Right cardiac atrium (tissue), 5 donors: Measurements from ENCODE around the gene FOXO4. TPM values are rescaled to one million over a fixed set of nuclear protein-coding genes. Genes with fewer than 3 reads are reported as not detected.

Source experiments
- ATAC-seq, 2 donors: fragments of 200-7000 bp; cut with Tn5 transposase; one replicate each; pipeline versions ENCODE4 v1.8.0 to v1.9.1; 2020; ENCODE audit warnings: moderate library complexity in 2 of 2, mild to moderate bottlenecking in 1 of 2
- DNase-seq, 3 donors: peaks; one replicate each; pipeline ENCODE4 v3.0.0-alpha.2; 2020
- H3K27ac ChIP-seq: one replicate; pipeline ENCODE4 v1.5.1; 2013; ENCODE audit warnings: mild to moderate bottlenecking, low read length, control low read depth, moderate library complexity
- H3K27me3 ChIP-seq: one replicate; pipeline ENCODE4 v1.6.1; 2013; ENCODE audit not compliant: control insufficient read depth, insufficient read depth
- H3K4me1 ChIP-seq: one replicate; pipeline ENCODE4 v1.6.1; 2013; ENCODE audit warnings: low read length; ENCODE audit not compliant: control insufficient read depth, insufficient read depth
- H3K4me3 ChIP-seq: one replicate; pipeline ENCODE4 v1.5.1; 2013; ENCODE audit warnings: low read length, control low read depth
- H3K9me3 ChIP-seq: one replicate; pipeline ENCODE4 v1.6.1; 2013; ENCODE audit warnings: low read length; ENCODE audit not compliant: control insufficient read depth
- WGBS: extraction: QIAGEN DNeasy Blood & Tissue Kit; methylation state at CpG from one replicate; pipeline ENCODE4 v1.1.7; 2013; 5-methylcytosine and 5-hydroxymethylcytosine counted together
- intact Hi-C, 4 donors: fragments of 100-400 bp; cut with DNase I; formaldehyde crosslinking; loops; one replicate each; pipeline versions ENCODE4 v1.11.0 to v1.14.0; 2022 to 2023
- polyA plus RNA-seq: library from polyadenylated mRNA; stranded (reverse); fragments of 200-250 nt; gene quantifications from one replicate; pipeline ENCODE4 v1.2.3, GENCODE V29; 2013
- total RNA-seq, 4 donors: library from RNA; stranded (reverse); fragmentation: NEBNext Ultra II Directional; extraction: Animal tissue kit (Norgen Biotek cat#: 25700); gene quantifications; one replicate each; pipeline ENCODE4 v1.2.1, GENCODE V29; 2021
- donor health status: healthy with polysubstance abuse.
- donor health status: DM: no; HTN: yes; CAD: no.
- donor health status: DM: no; HTN: no; CAD: no.
- donor health status: DM: no; HTN: yes; CAD: no; lungs with severe emphysema.
- donor health status: DM: yes; HTN: yes; CAD: no.

Gene FOXO4
- total and polyA plus RNA-seq, 5 donors, result 27.8 to 59.2 (median 35.5) TPM

DNA sequence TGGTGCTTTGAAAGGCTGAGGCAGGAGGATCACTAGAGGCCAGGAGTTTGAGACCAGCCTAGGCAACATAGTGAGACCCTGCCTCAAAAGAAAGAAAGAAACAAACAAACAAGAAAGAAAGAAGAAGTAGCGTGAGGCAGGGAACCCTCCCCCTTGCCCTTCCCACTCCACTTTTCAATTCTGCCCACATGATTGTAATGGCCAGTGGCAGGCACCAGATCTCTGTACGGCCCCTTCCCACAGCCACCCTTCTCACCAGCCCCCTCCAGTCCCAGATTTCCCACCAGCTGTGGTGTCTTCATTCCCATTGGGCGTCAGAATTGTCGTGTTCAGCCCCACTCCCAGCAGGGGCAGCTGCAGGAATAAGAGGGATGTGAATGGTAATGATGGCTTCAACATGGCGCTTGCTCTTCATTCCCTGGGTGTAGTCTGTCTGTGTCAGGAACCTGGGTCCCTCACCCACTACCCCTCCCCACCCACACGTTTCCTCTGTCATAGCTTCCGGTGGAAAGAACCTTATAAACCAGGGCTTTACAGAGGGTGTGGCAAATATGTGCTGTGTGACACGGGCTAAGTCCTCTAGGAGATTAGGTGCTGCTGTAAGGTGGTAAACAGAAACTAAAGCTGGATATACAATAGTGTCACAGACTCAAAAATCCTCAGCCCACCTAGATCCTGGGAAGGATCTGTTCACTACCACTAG lies 15.6 kb downstream of the FOXO4 start, which contains the start of gene IL2RG:
Gene IL2RG, minus strand, starts transcription at position 437 of the 703 bp plus-strand sequence. Its CDS starts 38 bp downstream, at position 399.
- H3K27ac ChIP-seq, result no peak within 1 kb of the TSS
- H3K9me3 ChIP-seq, result no peaks in the 10 kb centered on the region
- 68% methylated on average over 8 of the region's 8 CpGs for WGBS
- no peaks in the 10 kb centered on the region for H3K27me3 ChIP-seq
- H3K4me3 ChIP-seq, result no peak within 1 kb of the TSS
- intact Hi-C loops, result no loop called here
- DNase-seq (no peak), ATAC-seq (peak in 1 of 2 donors; percentile 63)
- H3K4me1 ChIP-seq, result no peaks in the 10 kb centered on the region

DNA sequence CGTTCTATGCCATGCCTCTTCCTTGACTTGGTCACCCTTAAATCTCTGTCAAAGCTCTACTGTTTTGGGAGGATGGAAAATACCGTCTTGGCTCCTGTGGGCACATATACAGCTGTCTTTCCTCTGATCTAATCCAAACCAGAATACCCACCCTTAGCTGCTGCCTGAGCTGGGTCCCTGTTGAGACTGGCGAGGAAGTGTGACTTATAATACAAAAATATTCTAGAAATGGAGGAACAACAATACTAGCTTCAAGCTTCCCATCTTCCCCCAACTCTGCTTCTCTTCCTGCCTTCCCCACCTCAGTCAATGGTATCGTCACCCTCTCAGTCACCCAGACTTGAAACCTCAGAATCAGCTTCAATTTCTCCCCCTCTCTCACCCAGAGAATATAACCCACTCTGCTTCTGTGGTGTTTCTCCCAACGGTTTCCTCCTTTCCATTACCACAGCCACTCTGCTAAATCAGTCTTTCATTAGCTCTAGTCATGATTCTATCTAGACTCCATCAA lies 16.3 kb downstream of the FOXO4 start:
- H3K27me3 ChIP-seq, result no peaks in the 10 kb centered on the region
- DNase-seq, result no peak
- no peaks in the 10 kb centered on the region for H3K4me1 ChIP-seq
- no peaks in the 10 kb centered on the region for H3K9me3 ChIP-seq
- H3K4me3 ChIP-seq, result no peak overlapping the region
- WGBS, result 70% methylated on average over 5 of the region's 5 CpGs
- ATAC-seq, result no peak
- intact Hi-C loops, result no loop called here
- H3K27ac ChIP-seq, result no peak overlapping the region

GRCh38 chrX:71117358-71117757 lies 21.7 kb downstream of the FOXO4 start:
- H3K27me3 ChIP-seq, result no peaks in the 10 kb centered on the region
- no peak overlapping the region for H3K27ac ChIP-seq
- WGBS, result 83% methylated on average over 10 of the region's 10 CpGs
- H3K9me3 ChIP-seq, result no peaks in the 10 kb centered on the region
- ATAC-seq, result no peak
- no peak for DNase-seq
- no peak overlapping the region for H3K4me3 ChIP-seq
- intact Hi-C loops, result no loop called here
- H3K4me1 ChIP-seq, result no peaks in the 10 kb centered on the region

- no peaks in the 10 kb centered on the region for H3K27me3 ChIP-seq
- H3K4me1 ChIP-seq, result no peaks in the 10 kb centered on the region
- DNase-seq, result peak; percentile 85 to 95 (median 95)
- H3K27ac ChIP-seq, result peak within 1 kb of the TSS; percentile 86
- intact Hi-C loops, result no loop called here
- H3K9me3 ChIP-seq, result no peaks in the 10 kb centered on the region
- H3K4me3 ChIP-seq, result peak within 1 kb of the TSS; percentile 95
- WGBS, result 2% methylated on average over 56 of the region's 56 CpGs
- peak; percentile 98 to 99 for ATAC-seq
Measured at GRCh38 chrX:71118032-71118984, 22.7 kb downstream of the FOXO4 start, which contains the start of gene MED12. Gene MED12 (plus strand): TSS chrX:71118596. CDS start chrX:71118755, 159 bp downstream.

DNA sequence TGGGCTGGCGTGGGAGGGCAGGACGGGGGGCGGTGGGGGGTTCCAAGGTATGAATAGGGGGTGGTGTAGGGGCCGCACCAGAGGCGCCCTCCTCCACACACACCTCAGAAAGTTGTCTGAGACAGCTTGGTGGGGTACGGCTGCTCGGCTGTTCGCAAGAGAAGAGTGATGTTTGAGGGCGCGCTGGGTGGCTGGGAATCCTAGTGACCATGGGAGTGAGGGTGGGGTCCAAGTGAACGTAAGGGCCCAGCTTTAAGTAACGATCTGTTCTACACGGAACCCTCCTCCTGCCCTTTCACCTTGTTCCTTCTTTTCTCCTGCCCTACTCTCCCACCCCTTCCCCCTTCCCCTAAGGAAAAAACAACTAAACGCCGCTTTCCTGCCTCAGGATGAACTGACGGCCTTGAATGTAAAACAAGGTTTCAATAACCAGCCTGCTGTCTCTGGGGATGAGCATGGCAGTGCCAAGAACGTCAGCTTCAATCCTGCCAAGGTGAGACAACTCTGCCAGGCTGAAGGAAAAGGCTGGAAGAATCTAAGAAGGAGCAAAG lies 23.4 kb downstream of the FOXO4 start:
- intact Hi-C loops, result no loop called here
- peak overlapping the region; percentile 37 for H3K27ac ChIP-seq

DNA sequence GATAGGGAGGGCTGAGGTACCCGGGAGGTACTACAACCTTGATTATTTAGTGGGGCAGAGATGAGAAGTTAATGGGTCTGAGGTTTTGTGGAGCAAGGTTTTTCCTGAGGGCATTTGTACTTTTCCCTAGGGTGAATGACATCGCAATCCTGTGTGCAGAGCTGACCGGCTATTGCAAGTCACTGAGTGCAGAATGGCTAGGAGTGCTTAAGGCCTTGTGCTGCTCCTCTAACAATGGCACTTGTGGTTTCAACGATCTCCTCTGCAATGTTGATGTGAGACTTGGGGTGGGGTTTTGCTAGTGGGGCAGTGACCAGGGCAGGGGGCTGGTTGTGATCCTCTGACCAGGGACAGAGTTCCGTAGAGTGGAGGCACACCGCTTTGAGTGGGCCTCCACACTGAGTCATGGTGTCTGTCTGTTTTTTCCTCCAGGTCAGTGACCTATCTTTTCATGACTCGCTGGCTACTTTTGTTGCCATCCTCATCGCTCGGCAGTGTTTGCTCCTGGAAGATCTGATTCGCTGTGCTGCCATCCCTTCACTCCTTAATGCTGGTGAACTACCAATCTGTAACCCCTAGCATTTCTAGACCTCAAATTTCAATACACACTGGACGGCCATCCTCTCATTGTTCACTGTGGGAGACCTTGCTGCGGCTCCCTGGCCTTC lies 32.6 kb downstream of the FOXO4 start:
- H3K4me3 ChIP-seq, result no peak overlapping the region
- no peak for ATAC-seq
- WGBS, result 76% methylated on average over 12 of the region's 12 CpGs
- intact Hi-C loops, result no loop called here
- H3K4me1 ChIP-seq, result no peaks in the 10 kb centered on the region
- no peak overlapping the region for H3K27ac ChIP-seq
- DNase-seq, result no peak
- H3K9me3 ChIP-seq, result no peaks in the 10 kb centered on the region
- no peaks in the 10 kb centered on the region for H3K27me3 ChIP-seq

More for the DNA sequence above, 23.4 kb downstream of the FOXO4 start:
- Histone ChIP-seq H3K9me3 (no peaks in the 10 kb centered on the region), H3K4me1 (no peaks in the 10 kb centered on the region), H3K27me3 (no peaks in the 10 kb centered on the region), H3K4me3 (peak overlapping the region; percentile 95)
- 1% methylated on average over 16 of the region's 17 CpGs for WGBS
- DNase-seq (no peak), ATAC-seq (peak; percentile 42 to 52)

DNA sequence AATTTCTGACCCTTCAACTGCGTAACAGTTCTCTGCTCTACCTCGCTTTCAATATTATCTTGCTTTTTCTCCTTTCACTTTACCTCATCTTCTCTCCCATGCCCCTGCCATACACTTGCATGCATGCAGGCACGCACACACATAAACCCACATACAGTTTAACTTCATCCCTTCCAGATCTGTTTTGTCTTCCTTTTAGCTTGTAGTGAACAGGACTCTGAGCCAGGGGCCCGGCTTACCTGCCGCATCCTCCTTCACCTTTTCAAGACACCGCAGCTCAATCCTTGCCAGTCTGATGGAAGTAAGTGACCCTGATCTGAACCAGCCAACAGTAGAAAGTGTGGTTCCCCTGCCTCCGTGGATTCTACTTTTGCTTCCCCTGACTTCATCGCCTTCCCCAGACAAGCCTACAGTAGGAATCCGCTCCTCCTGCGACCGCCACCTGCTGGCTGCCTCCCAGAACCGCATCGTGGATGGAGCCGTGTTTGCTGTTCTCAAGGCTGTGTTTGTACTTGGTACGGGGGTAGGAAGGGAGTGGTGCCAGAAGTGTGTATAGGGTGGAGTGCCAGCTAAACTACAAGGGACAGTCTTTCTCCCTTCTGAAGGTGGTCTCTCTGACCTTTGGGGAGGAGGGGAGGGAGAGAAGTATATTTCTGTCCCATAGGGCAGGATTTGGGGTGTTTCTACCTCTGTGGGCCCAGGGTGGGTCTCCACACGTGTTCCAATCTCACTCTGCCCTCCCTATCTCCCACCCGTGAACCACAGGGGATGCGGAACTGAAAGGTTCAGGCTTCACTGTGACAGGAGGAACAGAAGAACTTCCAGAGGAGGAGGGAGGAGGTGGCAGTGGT lies 33.5 kb downstream of the FOXO4 start:
- peak; percentile 68 to 80 for ATAC-seq
- Histone ChIP-seq H3K27me3 (no peaks in the 10 kb centered on the region), H3K27ac (no peak overlapping the region), H3K4me1 (no peaks in the 10 kb centered on the region), H3K9me3 (no peaks in the 10 kb centered on the region), H3K4me3 (no peak overlapping the region)
- intact Hi-C loops, result no loop called here
- DNase-seq, result peak; percentile 64 to 85 (median 84)
- WGBS, result 34% methylated on average over 18 of the region's 18 CpGs

DNA sequence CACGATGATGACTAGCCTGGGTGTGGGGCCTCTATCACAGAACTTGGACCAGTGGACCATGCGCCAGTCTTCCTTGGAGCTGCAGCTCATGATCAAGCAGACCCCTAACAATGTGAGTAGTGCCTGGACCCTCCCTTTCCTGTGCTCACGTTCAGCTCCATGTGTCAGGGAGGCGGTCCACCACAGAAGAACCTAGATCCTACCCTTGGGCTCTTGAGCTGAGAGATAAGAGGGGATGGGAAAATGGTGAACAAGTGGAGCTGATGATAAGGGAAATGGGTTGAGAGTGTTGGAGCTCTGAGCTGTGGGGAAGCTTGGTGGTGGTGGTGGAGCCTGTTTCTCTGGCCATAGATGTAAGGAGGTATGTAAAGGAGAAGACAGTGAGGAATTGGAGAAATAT lies 35.9 kb downstream of the FOXO4 start:
- intact Hi-C loops, result loop anchor here in 1 of 4 donors (10.0 kb wide), 1 partner anchor 243 kb away; no protein-coding TSS in a partner anchor
- DNase-seq (no peak), ATAC-seq (no peak)
- Histone ChIP-seq H3K4me3 (no peak overlapping the region), H3K9me3 (no peaks in the 10 kb centered on the region), H3K27ac (no peak overlapping the region), H3K4me1 (no peaks in the 10 kb centered on the region), H3K27me3 (no peaks in the 10 kb centered on the region)
- 78% methylated on average over 4 of the region's 4 CpGs for WGBS

GRCh38 chrX:71140440-71140839 lies 44.8 kb downstream of the FOXO4 start:
- no peak overlapping the region for H3K4me3 ChIP-seq
- intact Hi-C loops, result no loop called here
- no peaks in the 10 kb centered on the region for H3K9me3 ChIP-seq
- no peak overlapping the region for H3K27ac ChIP-seq
- ATAC-seq (no peak), DNase-seq (no peak)
- 68% methylated on average over 6 of the region's 6 CpGs for WGBS
- H3K27me3 ChIP-seq, result no peaks in the 10 kb centered on the region
- peaks cover 3% of the 10 kb centered on the region for H3K4me1 ChIP-seq

DNA sequence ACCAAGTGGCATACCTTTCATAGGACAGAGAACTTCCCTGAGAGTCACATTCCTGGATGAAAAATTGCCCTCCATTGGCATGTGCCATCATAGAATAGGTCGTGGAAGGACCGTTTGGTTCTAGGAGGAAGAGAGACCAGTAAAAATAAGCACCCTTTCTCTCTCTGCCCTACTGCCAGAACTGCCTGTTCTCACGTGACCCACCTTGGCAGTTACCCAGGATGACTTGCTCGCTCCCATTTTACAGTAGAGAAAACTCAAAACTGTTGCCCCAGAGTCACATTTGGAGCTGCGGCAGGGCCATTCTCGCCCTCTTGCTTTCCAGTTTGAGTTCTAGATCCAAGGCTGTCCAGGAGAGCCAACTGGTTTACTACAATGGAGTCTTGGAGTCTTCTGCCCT lies 47.9 kb downstream of the FOXO4 start:
- 33% methylated on average over 6 of the region's 6 CpGs for WGBS
- intact Hi-C loops, result no loop called here
- no peak overlapping the region for H3K4me3 ChIP-seq
- peak in 1 of 2 donors; percentile 49 for ATAC-seq
- DNase-seq, result peak in 2 of 3 donors; percentile 56 to 76
- no peaks in the 10 kb centered on the region for H3K9me3 ChIP-seq
- peaks cover 3% of the 10 kb centered on the region for H3K4me1 ChIP-seq
- H3K27ac ChIP-seq, result no peak overlapping the region
- H3K27me3 ChIP-seq, result no peaks in the 10 kb centered on the region
